ENCODE measurements around the gene SPACA1.

Gene SPACA1

DNA sequence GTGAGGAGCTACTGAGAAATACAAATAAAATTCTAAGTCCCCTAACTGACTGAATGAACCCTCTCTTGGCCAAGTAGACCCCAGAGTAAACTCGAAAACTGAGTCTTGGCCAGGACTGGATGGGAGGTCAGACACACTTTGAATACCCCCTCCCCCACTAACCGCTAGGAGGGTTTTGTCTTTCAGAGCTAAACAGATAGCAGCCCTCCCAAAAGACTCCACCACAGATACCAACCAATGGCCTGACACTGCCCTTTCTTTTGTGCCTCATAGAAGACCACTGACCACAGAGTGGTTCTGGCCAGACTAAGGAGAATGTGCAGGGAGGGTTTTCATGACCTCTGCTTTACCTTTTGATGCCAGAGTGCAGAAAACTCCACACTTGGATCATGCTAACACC is 42.1 kb downstream of the SPACA1 start:
- DNase-seq (ENCODE audit: low read depth in 2 of 3, low spot score in 2 of 3): no peak

DNA sequence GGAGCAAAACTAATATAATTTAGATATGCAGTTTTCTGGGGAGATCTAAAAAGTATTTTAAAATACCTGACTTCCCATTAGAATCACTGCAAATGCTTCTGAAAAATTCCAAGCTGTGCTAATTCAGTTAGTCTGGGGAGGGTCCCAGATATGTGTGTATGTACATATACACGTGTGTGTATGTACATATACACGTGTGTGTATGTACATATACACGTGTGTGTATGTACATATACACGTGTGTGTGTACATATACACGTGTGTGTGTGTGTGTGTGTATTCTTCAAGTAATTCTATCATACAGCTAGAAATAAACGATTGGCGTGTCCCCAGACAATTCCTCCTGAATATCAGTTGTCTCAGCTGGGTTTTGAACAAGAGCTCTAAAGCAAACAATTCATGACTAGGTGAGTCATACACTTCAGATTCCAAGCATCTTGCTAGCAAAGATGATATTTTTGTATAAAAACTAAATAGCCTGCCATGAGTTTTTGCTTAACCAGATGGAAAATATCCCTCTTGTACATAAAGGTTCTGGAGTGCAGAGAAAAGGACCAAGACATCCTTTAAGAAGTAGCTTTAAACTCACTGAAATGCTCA is 58.2 kb downstream of the SPACA1 start:
- DNase-seq (ENCODE audit: low read depth in 2 of 3, low spot score in 2 of 3): no peak

DNA sequence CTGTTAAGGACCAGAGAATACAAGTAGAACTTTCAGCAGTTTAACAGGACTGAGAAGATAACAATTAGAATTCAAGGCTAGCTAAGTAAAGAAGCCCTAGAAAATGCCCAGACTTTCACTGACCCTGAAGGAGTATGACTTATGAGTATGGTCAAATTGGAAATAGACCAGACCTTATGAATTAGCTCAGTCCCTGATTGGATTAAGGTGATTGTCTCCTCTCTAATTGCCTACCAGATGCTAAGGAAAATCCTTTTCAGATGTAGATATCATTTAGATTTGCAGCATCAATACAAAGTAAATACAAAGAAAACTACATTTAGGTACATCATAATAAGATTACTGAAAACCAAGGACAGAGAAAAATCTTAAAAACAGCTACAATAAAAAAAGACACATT is 59.6 kb downstream of the SPACA1 start:
- DNase-seq (ENCODE audit: low read depth in 2 of 3, low spot score in 2 of 3): no peak

DNA sequence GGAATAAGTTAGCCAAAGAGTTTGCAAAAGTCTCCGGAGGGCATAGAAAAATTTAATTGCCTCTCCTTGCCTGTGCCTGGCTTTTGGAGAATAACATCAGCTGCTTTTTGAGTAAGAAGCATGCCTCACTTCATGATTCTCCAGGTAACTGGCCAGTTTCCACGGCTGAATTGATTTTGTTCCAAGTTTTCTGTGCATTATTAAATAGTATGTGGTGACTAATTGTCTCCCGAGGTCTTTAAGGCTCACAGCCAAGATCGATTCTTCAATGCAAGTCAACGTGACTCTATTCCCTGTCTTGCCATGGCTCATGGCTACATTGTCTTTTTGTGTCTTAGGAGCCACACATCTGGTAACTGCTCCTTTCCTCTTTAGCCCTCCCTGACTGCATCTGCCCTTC is 64.3 kb downstream of the SPACA1 start:
- DNase-seq (ENCODE audit: low read depth in 2 of 3, low spot score in 2 of 3): no peak

DNA sequence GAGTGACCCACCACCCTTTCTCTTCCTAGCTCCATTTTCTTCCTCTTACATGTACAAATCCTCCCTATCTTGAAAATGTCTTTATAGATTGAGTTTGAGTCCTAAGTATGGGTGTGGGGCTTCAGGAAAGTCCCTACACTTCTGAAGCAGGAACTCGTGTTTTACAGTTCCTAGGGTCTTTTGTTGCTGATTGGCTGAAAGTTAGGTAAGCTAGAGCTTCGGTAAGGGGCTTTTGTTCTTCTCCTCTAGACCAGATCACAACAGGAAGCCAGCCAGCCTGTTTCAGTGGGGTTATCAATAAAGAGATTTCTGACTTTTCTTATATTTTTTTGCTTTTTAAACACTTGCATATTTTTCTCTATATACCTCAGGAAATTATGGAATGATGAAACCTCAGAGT is 67.2 kb downstream of the SPACA1 start:
- DNase-seq (ENCODE audit: low read depth in 2 of 3, low spot score in 2 of 3): no peak

DNA sequence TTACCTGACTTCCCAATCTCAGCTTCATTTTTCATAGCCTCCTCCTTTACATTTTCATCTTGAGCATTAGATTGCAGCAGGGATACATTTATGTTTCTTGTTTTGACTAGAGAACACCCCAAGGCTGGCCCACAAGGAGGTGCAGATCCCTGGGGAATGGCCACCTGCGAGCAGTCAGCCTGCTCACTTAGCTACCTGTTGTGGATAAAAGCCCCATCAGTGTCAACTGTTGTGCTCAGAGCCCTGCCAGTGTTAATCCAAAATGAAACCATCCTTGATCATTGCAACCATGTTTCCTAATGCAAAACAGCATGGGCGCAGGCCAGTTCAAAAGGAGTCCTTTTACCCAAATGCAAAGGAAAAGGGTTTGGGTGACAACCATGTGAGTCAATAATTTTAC is 67.7 kb downstream of the SPACA1 start:
- no peak for DNase-seq (ENCODE audit: low read depth in 2 of 3, low spot score in 2 of 3)

DNA sequence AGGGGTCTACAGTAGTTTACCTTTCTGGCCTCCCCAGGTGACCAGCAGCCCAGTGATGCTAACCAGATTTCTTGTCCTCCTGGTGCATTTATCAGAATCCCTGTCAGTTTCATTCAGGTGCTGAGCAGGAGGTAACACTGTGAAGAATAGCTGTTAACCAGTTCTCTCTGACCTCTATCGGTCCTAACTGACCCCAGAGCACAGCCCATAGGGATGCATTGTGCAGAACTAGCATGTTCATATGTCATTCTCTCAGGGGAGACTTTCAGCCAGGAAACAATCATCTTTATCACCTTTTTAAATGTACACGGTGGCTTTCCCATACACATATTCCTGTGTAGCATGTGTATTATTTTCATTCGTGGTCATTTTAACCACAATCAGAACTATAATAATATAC is 68.6 kb downstream of the SPACA1 start:
- no peak for DNase-seq (ENCODE audit: low read depth in 2 of 3, low spot score in 2 of 3)

Data from activated CD8-positive, alpha-beta memory T cell treated with anti-CD3 and anti-CD28 coated beads for 48 hours (primary cell).